IMR-90 (cell line): ENCODE results near the gene IGF2BP3. TPM values are rescaled to one million over a fixed set of nuclear protein-coding genes. Genes with fewer than 3 reads are reported as not detected.

Source experiments
- ATAC-seq: fragments of 200-7000 bp; cut with Tn5 transposase; 2 replicates; pipeline ENCODE4 v1.9.1; 2020; ENCODE audit warnings: low read depth, mild to moderate bottlenecking, moderate library complexity
- BruUV-seq: library from RNA; stranded (reverse); fragments of 400-500 nt; replicated peaks from 2 replicates; lab custom pipeline; 2021; lab: Mats Ljungman, UMichigan
- CTCF ChIA-PET: fragments of 300-600 bp; formaldehyde crosslinking; extraction: SDS; loops from one replicate; lab custom pipeline; 2021; ENCODE audit warnings: antibody characterized with exemption; lab: Yijun Ruan, JAX
- POLR2A ChIA-PET: fragments of 300-600 bp; sonication (Branson Sonifier 250); formaldehyde crosslinking; loops from one replicate; lab custom pipeline; 2022; ENCODE audit warnings: antibody characterized with exemption; ENCODE audit not compliant: unreplicated experiment; lab: Charles Lee
- DNase-seq: peaks from one replicate; pipeline ENCODE4 v3.0.0; 2013
- H2AFZ ChIP-seq: replicated peaks from 2 replicates; pipeline ENCODE3; 2013; ENCODE audit warnings: low read length, mild to moderate bottlenecking; ENCODE audit not compliant: poor library complexity
- H2AK5ac ChIP-seq: 2 replicates; pipeline ENCODE4 v1.6.1; 2013; ENCODE audit warnings: low read depth, low read length, inconsistent platforms
- H2AK9ac ChIP-seq: replicated peaks from 2 replicates; pipeline ENCODE3; 2013; ENCODE audit warnings: mild to moderate bottlenecking, low read depth, low read length, moderate library complexity; ENCODE audit not compliant: poor library complexity
- H2BK120ac ChIP-seq: 2 replicates; pipeline ENCODE4 v1.6.1; 2013; ENCODE audit warnings: low read depth, low read length, inconsistent platforms
- H2BK15ac ChIP-seq: 3 replicates; pipeline ENCODE4 v1.6.1; 2013; ENCODE audit warnings: low read depth, low read length, inconsistent platforms
- H2BK20ac ChIP-seq: 2 replicates; pipeline ENCODE4 v1.6.1; 2013; ENCODE audit warnings: low read depth, mild to moderate bottlenecking, inconsistent platforms, low read length, moderate library complexity
- H2BK5ac ChIP-seq: 2 replicates; pipeline ENCODE4 v1.6.1; 2013; ENCODE audit warnings: mild to moderate bottlenecking, low read depth, low read length, inconsistent platforms; ENCODE audit not compliant: poor library complexity, severe bottlenecking
- H3K14ac ChIP-seq: replicated peaks from 2 replicates; pipeline ENCODE4 v1.6.1; 2013; ENCODE audit warnings: low read depth, low read length, inconsistent platforms
- H3K18ac ChIP-seq: 2 replicates; pipeline ENCODE4 v1.6.1; 2013; ENCODE audit warnings: low read depth, low read length, control low read depth
- H3K23ac ChIP-seq: 2 replicates; pipeline ENCODE4 v1.6.1; 2013; ENCODE audit warnings: low read depth, low read length, inconsistent platforms
- H3K27ac ChIP-seq: 2 replicates; pipeline ENCODE4 v1.5.1; 2013; ENCODE audit warnings: mild to moderate bottlenecking, control low read depth, low read length; ENCODE audit not compliant: insufficient read depth
- H3K27me3 ChIP-seq: 2 replicates; pipeline ENCODE4 v1.6.1; 2013; ENCODE audit warnings: low read length; ENCODE audit not compliant: control insufficient read depth, insufficient read depth
- H3K36me3 ChIP-seq: 2 replicates; pipeline ENCODE4 v1.6.1; 2013; ENCODE audit warnings: low read length, mixed read lengths; ENCODE audit not compliant: control insufficient read depth, insufficient read depth
- H3K4ac ChIP-seq: 2 replicates; pipeline ENCODE4 v1.6.1; 2013; ENCODE audit warnings: low read depth, low read length, inconsistent platforms
- H3K4me1 ChIP-seq: 2 replicates; pipeline ENCODE4 v1.6.1; 2013; ENCODE audit warnings: low read length, mixed read lengths; ENCODE audit not compliant: control insufficient read depth, insufficient read depth
- H3K4me2 ChIP-seq: 2 replicates; pipeline ENCODE4 v1.6.1; 2013; ENCODE audit warnings: low read depth, mild to moderate bottlenecking, control low read depth, low read length, moderate library complexity
- H3K4me3 ChIP-seq: 2 replicates; pipeline ENCODE4 v1.5.1; 2013; ENCODE audit warnings: low read depth, mild to moderate bottlenecking, control low read depth, low read length, moderate library complexity; ENCODE audit not compliant: insufficient read depth
- H3K56ac ChIP-seq: 2 replicates; pipeline ENCODE4 v1.6.1; 2013; ENCODE audit warnings: low read length, inconsistent platforms; ENCODE audit not compliant: insufficient read depth; ENCODE audit errors: extremely low read depth
- H3K79me1 ChIP-seq, 2 experiments: 2 replicates each; pipeline ENCODE4 v1.6.1; 2013; ENCODE audit warnings: low read length in 2 of 2, inconsistent platforms in 1 of 2, low read depth in 1 of 2
- H3K9ac ChIP-seq: 2 replicates; pipeline ENCODE4 v1.6.1; 2013; ENCODE audit warnings: low read depth, low read length, control low read depth
- H3K9me1 ChIP-seq: 2 replicates; pipeline ENCODE4 v1.6.1; 2013; ENCODE audit warnings: low read length, inconsistent platforms; ENCODE audit not compliant: insufficient read depth
- H3K9me3 ChIP-seq: 2 replicates; pipeline ENCODE4 v1.6.1; 2013; ENCODE audit warnings: low read length; ENCODE audit not compliant: control insufficient read depth, insufficient read depth
- H4K20me1 ChIP-seq: 2 replicates; pipeline ENCODE4 v1.6.1; 2013; ENCODE audit warnings: low read length, inconsistent platforms; ENCODE audit not compliant: insufficient read depth
- H4K5ac ChIP-seq: 2 replicates; pipeline ENCODE4 v1.6.1; 2013; ENCODE audit warnings: mild to moderate bottlenecking, low read depth, low read length, control low read depth
- H4K8ac ChIP-seq, 2 experiments: 2 replicates each; pipeline ENCODE4 v1.6.1; 2013; ENCODE audit warnings: low read depth in 2 of 2, low read length in 2 of 2, control low read depth in 1 of 2, inconsistent platforms in 1 of 2
- H4K91ac ChIP-seq: 2 replicates; pipeline ENCODE4 v1.6.1; 2013; ENCODE audit warnings: low read depth, low read length, inconsistent platforms; ENCODE audit not compliant: insufficient read depth
- CTCF ChIP-seq: conservative IDR thresholded peaks from 2 replicates; pipeline ENCODE4 v1.5.1; 2012; ENCODE audit warnings: mild to moderate bottlenecking, low read depth, low read length, improper control_type of control experiment
- RFX5 ChIP-seq: IDR thresholded peaks from 2 replicates; pipeline ENCODE4 v1.8.0; 2012; ENCODE audit warnings: low read depth, mild to moderate bottlenecking, low read length, moderate library complexity
- SMC3 ChIP-seq: fragments of 150-350 bp; IDR thresholded peaks from 2 replicates; pipeline ENCODE4 v1.6.1; 2016; ENCODE audit warnings: low read depth, mild to moderate bottlenecking, antibody characterized with exemption, low read length, moderate library complexity
- WGBS, 2 experiments: methylation state at CpG; one replicate each; pipeline versions ENCODE4 v1.1.5 to v1.1.7; 2013; ENCODE audit warnings: missing lambda C conversion rate in 2 of 2; ENCODE audit not compliant: insufficient read length in 1 of 2; ENCODE audit errors: extremely low coverage in 2 of 2; 5-methylcytosine and 5-hydroxymethylcytosine counted together
- dilution Hi-C: fragments of 300-500 bp; cut with HindIII; formaldehyde crosslinking; loops from one replicate; pipeline ENCODE4 v1.14.3; 2018; ENCODE audit warnings: low sequenced_read_pairs; ENCODE audit not compliant: unreplicated experiment
- in situ Hi-C: fragments of 300-500 bp; cut with MboI; formaldehyde crosslinking; loops from 3 replicates; pipeline ENCODE4 v1.14.3; 2019; ENCODE audit warnings: low sequenced_read_pairs, inconsistent platforms, mixed read lengths
- intact Hi-C: fragments of 100-400 bp; cut with micrococcal nuclease; formaldehyde crosslinking; loops from 2 replicates; pipeline ENCODE4 v1.10.0; 2022
- polyA plus RNA-seq, 3 experiments: library from polyadenylated mRNA; depleted of rRNA; stranded (reverse); fragments of >200 nt; gene quantifications; 2 replicates each; pipeline ENCODE4 v1.2.3, GENCODE V29; 2012; ENCODE audit warnings: low replicate concordance in 1 of 3
- total RNA-seq: library from RNA; depleted of rRNA; stranded (reverse); fragments of >200 nt; gene quantifications from 2 replicates; pipeline ENCODE4 v1.2.3, GENCODE V29; 2012

IGF2BP3 gene
- total and polyA plus RNA-seq, 2 of the 4 experiments (the other 2 are of a cell fraction): 50.9 to 59.3 TPM

- Histone ChIP-seq H2BK15ac (no peak overlapping the region), H3K18ac (no peak overlapping the region), H3K27me3 (no peaks in the 10 kb centered on the region), H3K14ac (no peak overlapping the region), H4K8ac (no peak overlapping the region), H2AK5ac (no peak overlapping the region), H3K36me3 (peaks cover 8% of the 10 kb centered on the region), H3K4me3 (no peak overlapping the region), H3K9ac (no peak overlapping the region), H4K91ac (no peak overlapping the region), H3K56ac (no peak overlapping the region), H3K4me1 (no peaks in the 10 kb centered on the region; the same call in 1 of the 2 replicates), H2BK20ac (no peak overlapping the region), H3K9me1 (peaks cover 4% of the 10 kb centered on the region), H2AFZ (no peak overlapping the region), H2AK9ac (no peak overlapping the region), H3K4me2 (no peak overlapping the region), H4K20me1 (peaks cover 38% of the 10 kb centered on the region), H2BK5ac (no peak overlapping the region), H3K4ac (no peak overlapping the region), H3K23ac (no peak overlapping the region), H3K79me1 (peaks cover 10 to 66% of the 10 kb centered on the region in 2 experiments), H3K27ac (no peak overlapping the region), H2BK120ac (no peak overlapping the region), H3K9me3 (no peaks in the 10 kb centered on the region), H4K5ac (no peak overlapping the region)
- ATAC-seq (no peak), DNase-seq (no peak)
- dilution Hi-C loops: no loop called here
- no peak for TF ChIP-seq SMC3
- TF ChIP-seq RFX5: no peak
- TF ChIP-seq CTCF: no peak
- intact Hi-C loops: no loop called here
- in situ Hi-C loops: no loop called here
- no CpG with 5 or more reads among the region's 1 CpG for WGBS, 2 experiments
- no TSS peak for BruUV-seq
- CTCF ChIA-PET: no interaction called here
- POLR2A ChIA-PET: no interaction called here
Observed at GRCh38 chr7:23419845-23420244, 50.4 kb downstream of the IGF2BP3 start.
